SU-DHL-6 (cell line): ENCODE data around the gene ABCB11.

Source experiments
- CTCF ChIP-seq: fragments of 200-600 bp; sonication (generic); IDR thresholded peaks from one replicate; pipeline ENCODE4 v1.5.1; 2017; ENCODE audit warnings: antibody characterized with exemption, mild to moderate bottlenecking, low read length, moderate library complexity; ENCODE audit not compliant: insufficient read depth, poor library complexity, severe bottlenecking
- EZH2phosphoT487 ChIP-seq: fragments of 200-600 bp; sonication (generic), shearing (Covaris generic); conservative IDR thresholded peaks from 2 replicates; pipeline ENCODE4 v1.6.1; 2018; ENCODE audit warnings: mild to moderate bottlenecking, antibody characterized with exemption, low read length, moderate library complexity, mixed read lengths

GRCh38 chr2:169072163-169072925 lies 41.2 kb upstream of the ABCB11 start:
- TF ChIP-seq CTCF: no peak
- no peak for TF ChIP-seq EZH2phosphoT487
